ENCODE measurements around the gene RAB4B.
"Not testable (repeated sequence)": the region's sequence is repeated elsewhere in the genome, so short reads cannot be mapped to it uniquely, and the experiment has no call there.

Gene RAB4B

DNA sequence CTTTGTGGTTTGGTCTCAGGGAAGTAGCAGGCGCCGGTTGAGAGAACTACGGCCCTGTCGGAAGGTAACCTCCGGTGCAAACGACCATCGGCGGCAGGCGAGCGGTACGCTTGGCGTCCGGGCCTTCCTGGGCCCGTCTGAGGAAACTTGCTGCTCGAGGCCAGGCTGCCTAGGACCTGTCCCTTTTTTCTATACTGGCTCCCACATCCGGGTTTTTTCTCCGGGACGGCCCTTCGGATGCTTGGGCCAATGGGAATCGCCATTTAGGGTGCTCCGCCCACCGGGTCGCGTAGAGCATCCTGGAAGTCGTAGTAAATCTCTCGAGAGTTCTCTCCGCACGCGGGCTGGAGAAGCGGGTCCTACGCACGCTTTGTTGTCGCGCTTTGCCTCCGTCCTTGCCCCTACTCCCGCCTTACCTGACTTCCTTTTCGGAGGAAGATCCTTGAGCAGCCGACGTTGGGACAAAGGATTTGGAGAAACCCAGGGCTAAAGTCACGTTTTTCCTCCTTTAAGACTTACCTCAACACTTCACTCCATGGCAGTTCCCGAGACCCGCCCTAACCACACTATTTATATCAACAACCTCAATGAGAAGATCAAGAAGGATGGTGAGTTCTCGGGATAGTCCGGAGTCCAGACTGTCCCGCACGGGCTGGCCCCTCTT, 27.0 kb upstream of the RAB4B start, which contains the start of gene SNRPA:
Gene SNRPA (plus strand): TSS at position 330 of the 664 bp plus-strand sequence. CDS start 206 bp downstream, at position 536.
- peak; percentile 85 to 87 for DNase-seq (ENCODE audit: low read depth in 2 of 2)

DNA sequence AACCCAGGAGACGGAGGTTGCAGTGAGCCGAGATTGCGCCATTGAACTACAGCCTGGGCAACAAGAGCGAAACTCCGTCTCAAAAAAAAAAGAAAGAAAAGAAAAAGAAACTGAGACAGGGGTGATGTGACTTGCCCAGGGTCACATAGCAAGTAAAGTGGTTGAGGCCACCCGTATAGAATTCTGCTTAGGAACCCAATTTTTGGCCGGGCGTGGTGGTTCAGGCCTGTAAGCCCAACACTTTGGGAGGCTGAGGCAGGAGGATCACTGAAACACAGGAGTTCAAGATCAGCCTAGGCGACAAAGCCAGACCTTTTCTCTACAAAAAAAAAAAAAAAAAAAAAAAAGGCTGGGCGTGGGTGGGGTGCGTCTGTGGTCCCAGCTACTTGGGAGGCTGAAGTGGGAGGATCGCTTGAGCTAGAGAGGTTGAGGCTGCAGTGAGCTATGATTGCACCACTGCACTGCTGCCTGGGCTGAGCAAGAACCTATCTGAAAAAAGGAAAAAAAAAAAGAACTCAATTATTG, 25.7 kb upstream of the RAB4B start:
- no peak for DNase-seq (ENCODE audit: low read depth in 2 of 2)

DNA sequence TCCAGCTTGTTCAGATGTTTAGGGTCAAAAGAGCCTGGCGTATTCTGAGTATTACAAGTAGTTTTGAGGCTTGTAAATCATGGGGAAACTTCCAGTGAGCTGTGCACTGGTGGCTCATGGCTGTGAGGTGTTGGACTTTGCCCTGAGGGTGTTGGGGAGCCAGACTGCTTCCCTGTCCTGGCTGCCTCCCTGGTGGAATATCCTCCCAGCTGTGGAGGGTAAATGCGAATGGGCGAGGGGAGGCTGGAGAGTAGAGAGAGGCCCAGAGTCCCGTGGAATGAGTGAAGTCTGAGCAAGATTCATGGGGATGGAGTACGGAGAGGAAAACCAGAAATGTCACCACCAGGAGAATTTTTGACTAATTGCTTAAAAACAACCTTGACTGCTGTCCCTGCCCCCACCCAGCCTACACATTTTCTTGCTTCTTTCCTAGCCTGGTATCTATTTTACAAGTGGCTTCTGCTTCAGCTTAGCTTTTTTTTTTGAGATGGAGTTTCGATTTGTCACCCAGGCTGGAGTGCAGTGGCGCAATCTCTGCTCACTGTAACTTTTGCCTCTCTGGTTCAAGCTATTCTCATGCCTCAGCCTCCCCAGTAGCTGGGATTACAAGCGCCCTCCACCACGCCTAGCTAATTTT, 23.3 kb upstream of the RAB4B start:
- peak in 1 of 2 donors; percentile 41 for DNase-seq (ENCODE audit: low read depth in 2 of 2)

DNA sequence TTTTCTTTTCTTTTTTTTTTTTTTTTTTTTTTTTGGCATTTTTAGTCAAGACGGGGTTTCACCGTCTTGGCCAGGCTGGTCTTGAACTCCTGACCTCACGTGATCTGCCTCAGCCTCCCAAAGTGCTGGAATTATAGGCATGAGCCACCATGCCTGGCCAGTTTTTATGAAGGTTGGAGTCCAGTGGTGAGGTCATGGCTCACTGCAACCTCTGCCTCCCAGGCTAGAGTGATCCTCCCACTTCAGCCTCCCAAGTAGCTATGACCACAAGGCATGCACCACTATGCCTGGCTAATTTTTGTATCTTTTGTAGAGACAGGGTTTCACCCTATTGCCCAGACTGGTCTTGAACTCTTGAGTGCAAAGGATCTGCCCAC, 22.8 kb upstream of the RAB4B start:
- DNase-seq (ENCODE audit: low read depth in 2 of 2), result no peak

DNA sequence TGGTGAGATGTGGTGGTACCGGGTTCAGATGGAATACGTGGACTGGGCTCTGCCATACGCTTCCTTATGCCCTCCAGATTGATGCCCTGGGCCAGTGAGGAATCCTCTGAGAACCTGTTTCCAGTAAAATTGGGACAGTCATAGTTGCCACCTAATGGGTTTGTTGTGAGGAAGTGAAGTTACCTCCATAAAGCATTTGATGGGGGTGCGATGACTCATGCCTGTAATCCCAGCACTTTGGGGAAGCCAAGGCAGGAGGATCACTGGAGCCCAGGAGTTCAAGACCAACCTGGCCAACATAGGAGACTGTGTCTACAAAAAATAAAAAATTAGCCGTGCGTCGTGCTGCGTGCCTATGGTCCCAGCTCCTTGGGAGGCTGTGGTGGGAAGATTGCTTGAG, 22.3 kb upstream of the RAB4B start:
- no peak for DNase-seq (ENCODE audit: low read depth in 2 of 2)

DNA sequence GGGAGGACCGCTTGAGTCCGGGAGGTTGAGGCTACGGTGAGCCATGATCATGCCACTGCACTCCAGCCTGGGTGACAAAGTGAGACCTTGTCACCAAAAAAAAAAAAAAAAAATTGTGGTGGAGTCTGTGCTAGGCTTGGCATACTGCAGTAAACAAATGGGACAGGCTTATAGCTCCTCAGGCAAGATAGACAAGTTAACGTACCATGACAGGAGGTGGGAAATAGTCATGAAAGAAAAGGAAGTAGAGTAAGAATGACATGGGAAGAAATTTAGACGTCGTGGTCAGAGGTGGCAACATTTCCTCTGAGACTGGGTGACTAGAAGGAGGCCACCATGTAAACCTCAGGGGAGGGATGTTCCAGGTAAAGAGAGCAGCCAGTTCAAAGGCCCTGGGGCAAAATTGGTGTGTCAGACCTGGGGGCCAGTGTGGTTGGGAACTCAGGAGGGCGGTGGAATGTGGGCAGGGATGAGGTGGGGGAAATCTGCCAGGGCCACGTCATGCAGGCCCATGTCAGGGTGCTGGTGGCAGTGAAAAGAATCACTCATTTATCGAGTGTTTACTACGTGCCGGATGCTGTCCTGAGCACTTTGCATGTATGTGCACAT, 21.4 kb upstream of the RAB4B start:
- DNase-seq (ENCODE audit: low read depth in 2 of 2), result no peak

DNA sequence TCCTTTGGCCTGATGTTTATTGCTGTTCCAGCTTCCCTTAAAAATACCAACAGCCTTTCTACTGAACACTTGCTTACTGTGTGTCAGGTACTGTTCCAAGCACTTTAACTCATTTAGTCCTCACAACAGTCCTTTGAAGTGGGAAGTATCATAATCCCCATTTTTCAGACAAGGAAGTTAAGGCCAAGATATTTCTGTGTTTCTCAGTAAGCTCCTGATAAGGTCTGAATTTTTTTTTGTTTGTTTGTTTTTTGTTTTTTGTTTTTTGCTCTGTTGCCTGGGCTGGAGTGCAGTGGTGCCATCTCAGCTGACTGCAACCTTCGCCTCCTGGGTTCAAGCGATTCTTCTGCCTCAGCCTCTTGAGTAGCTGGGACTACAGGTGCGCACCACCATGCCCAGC, 19.6 kb upstream of the RAB4B start:
- DNase-seq (ENCODE audit: low read depth in 2 of 2), result no peak

DNA sequence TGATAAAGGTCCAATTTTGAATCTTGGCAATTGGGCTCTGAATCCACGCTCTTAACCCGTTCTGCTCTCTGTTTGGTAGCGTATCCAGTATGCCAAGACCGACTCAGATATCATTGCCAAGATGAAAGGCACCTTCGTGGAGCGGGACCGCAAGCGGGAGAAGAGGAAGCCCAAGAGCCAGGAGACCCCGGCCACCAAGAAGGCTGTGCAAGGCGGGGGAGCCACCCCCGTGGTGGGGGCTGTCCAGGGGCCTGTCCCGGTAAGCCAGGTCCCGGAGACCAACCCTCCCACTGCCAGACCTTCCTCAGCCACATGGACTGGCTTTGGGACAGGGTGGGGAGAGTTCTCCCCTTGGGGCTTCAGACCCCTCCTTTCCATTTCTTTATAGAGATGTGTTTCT, 18.7 kb upstream of the RAB4B start:
- DNase-seq (ENCODE audit: low read depth in 2 of 2), result no peak

DNA sequence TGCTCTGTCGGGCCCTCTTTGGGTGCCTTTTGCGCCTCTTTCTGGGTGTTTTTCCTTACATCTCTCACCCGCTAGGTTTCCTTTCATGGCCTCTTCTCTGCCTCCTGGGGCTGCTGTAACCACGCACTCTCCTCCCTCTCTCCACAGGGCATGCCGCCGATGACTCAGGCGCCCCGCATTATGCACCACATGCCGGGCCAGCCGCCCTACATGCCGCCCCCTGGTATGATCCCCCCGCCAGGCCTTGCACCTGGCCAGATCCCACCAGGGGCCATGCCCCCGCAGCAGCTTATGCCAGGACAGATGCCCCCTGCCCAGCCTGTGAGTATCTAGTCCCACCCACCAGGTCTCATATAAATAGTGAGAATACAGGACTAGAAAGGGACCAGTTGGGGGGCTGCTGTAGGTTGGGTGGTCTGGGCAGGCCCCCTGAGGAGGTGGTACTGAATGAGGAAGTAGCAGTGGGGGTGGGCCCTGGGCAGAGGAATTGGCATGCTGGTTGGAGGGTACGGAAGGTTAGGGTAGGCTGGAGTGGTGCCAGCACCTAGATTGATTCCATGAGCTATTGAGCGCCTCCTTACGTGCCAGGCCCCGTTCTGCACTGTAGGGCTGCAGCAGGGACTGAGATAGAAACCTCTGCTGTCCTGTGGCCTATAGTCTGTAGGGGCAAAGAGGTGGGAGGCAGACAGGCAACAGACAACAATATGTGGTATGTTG, 15.1 kb upstream of the RAB4B start:
- DNase-seq (ENCODE audit: low read depth in 2 of 2), result no peak

DNA sequence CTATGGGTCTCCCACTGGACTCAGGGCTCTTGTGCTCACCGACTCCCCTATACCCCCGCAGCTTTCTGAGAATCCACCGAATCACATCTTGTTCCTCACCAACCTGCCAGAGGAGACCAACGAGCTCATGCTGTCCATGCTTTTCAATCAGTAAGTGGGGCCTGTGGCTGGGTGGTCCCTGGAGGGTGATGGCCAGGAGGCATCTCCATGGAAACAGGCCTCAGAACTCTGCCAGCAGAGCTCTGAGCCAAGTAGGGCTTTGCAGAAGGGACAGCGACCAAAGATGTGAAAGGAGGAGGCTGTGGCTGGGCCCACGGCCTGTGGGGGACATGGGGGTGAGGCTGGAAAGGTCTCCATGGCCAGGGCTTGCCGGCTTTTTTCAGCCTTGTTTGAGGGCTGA, 14.5 kb upstream of the RAB4B start:
- no peak for DNase-seq (ENCODE audit: low read depth in 2 of 2)

DNA sequence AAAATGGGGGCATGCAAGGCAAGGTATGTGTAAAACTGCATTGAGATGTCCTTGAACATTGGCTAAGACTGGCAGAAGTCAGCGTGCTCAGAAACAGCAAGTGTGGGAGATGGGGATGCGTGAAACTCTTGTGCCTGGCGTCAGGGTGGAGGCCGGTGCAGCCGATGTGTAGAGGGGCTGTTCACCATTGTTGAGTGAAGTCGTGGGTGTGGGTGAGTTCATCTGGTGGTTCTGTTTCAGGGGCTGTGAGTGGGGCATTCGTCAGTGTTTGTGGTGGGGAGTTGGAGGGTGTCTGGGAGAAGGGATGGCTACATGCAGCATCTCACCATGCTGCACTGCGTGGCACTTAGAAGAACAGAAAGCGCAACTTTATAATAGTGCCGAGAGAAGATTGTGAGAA, 14.1 kb upstream of the RAB4B start:
- DNase-seq (ENCODE audit: low read depth in 2 of 2), result no peak

DNA sequence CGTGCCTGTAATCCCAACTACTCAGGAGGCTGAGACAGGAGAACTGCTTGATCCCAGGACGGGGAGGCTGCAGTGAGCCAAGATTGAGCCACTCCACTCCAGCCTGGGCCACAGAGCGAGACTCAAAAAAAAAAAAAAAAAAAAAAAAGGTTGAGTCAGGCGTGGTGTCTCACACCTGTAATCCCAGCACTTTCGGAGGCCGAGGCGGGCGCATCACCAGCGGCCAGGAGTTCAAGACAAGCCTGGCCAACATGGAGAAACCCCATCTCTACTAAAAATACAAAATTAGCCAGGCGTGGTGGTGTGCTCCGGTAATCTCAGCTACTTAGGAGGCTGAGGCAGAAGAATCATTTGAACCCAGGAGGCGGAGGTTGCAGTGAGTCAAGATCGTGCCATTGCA, 11.7 kb upstream of the RAB4B start:
- DNase-seq (ENCODE audit: low read depth in 2 of 2), result not testable (repeated sequence)

DNA sequence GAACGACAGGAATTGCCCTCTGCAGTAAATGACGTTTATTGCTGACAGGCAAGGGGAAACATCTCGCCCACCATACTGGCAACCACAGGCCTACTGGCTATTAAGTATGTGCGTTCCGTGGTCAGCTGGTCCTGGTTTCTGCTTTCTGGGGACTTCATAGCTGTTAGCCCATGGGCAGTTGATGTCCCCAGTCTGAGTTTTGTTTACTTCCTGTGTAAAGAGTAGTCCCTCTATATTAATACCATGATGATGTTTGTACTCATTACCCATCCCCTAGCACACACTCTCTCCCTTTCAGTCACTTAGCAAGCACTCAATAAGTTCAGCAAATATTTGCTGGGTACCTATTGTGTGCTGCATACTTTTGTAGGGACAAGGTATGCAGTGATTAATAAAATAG, 9.2 kb upstream of the RAB4B start:
- no peak for DNase-seq (ENCODE audit: low read depth in 2 of 2)

DNA sequence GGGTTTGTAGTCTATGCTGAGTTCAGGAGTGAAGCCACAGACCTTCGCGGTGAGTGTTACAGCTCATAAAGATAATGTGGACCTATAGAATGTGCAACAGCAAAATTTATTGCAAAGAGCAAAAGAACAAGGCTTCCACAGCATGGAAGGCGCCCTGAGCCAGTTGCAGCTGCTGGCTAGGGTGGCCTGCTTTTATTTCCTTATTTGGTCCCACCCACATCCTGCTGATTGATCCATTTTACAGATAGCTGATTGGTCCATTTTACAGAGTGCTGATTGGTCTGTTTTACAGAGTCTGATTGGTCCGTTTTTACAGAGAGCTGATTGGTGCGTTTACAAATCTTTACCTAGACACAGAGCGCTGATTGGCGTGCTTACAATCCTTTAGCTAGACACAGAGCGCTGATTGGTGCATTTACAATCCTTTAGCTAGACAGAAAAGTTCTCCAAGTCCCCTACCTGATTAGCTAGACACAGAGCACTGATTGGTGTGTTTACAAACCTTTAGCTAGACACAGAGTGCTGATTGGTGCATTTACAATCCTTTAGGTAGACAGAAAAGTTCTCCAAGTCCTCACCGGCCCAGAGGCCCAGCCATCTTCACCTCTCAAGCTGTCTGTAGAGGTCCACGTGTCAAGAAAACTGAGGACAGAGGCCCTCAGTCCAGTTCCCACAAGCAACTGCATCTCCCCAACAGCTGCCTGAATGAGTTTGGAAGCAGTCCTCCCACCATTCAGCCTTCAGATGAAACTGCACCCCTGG, 6.8 kb upstream of the RAB4B start:
- DNase-seq (ENCODE audit: low read depth in 2 of 2), result not testable (repeated sequence)

DNA sequence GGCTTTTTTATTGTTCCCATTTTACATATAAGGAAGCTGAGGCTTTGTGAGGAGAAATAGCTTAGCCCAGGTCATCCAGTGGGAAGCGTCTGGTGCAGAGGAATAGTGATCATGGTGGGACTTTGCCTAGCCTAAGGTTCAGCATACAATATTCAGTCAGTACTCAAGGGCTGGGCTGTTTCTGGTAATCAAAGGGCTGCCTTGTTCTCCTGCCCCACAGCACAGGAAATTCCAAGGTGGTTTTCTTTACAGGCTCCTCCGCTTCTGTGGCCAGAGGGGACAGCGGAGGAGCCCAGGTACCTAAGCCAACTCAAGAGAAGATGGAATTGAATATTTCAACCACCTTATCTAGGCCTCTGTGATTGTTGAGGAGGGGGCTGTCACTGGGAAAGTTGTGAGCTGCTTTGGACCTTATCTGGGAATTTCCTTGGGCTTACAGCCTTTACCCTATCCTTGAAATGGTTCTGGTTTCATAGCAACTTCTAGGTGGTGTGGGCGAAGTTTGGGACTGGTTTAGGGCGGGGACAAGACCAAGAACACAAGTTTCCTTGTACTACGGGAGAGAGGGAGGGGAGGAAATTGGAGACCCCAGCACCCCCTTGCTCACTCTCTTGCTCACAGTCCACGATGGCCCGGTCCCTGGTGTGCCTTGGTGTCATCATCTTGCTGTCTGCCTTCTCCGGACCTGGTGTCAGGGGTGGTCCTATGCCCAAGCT, 3.0 kb upstream of the RAB4B start, which contains the start of gene MIA:
Gene MIA (plus strand): TSS at position 606 of the 716 bp plus-strand sequence. CDS start 22 bp downstream, at position 628.
- no peak for DNase-seq (ENCODE audit: low read depth in 2 of 2)

DNA sequence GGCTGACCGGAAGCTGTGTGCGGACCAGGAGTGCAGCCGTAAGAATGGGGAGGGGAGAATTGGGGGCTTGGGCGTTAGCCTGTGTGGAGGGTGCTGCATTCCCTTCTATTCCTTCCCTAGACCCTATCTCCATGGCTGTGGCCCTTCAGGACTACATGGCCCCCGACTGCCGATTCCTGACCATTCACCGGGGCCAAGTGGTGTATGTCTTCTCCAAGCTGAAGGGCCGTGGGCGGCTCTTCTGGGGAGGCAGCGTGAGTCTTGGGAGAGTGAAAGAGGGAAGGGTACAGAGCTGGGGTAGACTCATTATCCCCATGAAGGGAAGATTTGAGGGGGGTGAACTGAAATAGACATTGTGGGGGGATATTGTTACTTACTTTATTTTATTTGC, 2.4 kb upstream of the RAB4B start:
- DNase-seq (ENCODE audit: low read depth in 2 of 2), result no peak

DNA sequence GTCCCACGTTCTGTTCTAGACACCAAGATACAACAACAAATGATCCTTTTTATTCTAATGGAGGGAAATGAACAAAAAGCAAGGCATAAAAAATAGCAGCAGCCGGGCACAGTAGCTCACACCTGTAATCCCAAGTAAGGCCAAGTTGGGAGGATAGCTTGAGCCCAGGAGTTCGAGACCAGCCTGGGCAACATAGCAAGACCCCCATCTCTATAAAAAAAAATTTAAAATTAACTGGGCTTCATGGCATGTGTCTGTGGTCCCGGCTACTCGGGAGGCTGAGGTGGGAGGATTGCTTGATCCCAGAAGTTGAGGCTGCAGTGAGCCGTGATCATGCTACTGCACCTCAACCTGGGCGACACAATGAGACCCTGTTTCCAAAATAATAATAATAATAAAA, 1.7 kb upstream of the RAB4B start:
- no peak for DNase-seq (ENCODE audit: low read depth in 2 of 2)

DNA sequence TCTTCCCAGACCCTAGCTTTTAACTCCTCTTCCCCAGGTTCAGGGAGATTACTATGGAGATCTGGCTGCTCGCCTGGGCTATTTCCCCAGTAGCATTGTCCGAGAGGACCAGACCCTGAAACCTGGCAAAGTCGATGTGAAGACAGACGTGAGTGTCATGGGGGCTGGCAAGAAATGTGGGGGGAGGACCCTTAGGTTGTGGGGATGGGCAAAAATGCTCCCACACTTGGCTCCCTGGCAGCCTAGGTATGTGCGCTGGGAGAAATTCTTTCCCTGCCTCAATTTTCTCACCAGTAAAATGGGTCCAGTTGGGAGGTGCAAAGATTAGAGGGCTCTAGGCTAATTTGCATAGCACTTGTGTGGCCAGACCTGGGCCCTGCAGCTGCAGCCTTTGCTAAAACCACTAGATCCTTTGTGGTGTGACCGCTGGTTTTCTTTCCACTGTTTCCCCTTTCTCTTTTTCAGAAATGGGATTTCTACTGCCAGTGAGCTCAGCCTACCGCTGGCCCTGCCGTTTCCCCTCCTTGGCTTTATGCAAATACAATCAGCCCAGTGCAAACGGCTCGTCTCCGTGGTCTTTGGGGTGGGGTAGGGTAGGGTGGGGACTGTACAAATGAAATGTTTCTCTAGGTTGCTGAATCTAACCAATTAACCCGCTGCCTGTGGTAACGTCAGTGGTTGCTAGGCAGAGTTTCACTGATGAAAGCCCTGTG, 959 bp upstream of the RAB4B start:
- DNase-seq (ENCODE audit: low read depth in 2 of 2), result peak; percentile 66 to 73

DNA sequence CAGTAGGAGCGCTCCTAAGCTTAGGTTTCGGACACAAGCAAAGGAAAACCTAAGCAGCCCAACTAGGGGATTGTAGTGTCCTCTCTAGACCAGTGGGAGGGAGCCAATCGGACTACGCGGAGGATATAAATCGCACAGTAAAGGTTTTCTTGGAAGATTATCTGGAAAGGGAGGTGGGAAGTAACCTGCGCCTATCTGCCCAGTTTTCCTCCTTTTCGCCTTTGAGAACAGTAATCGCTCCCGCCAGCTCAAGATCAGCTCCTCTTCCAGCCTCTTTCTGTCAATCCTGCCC, 456 bp upstream of the RAB4B start:
- no peak for DNase-seq (ENCODE audit: low read depth in 2 of 2)

DNA sequence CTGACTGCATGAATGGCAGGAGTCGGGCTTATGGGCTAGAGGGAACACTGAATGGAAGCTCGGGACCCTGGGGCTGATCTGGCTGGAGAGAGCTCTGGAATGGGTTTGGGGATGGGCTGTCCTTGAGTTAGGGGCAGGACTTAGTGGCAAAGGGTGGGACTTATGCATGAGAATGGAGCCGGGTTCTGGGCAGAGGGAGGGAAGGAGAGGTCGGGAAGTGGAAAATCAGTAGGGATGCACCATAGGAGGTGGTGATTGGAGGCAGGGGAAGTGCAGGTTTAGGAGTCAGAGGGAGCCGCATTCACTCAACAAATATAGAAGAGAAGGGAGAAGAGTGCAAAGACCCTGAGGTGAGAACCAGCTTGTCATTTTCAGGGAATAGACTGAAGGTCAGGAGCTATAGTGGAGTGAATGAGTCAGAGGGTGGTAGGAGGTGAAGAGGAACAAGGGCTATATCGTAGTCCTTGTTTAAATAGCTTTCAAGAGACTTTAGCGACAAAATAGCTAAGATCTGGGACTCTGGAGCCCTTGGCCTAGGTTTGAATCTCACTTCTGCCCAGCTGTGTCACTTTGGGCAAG, 748 bp downstream of the RAB4B start:
- DNase-seq (ENCODE audit: low read depth in 2 of 2), result no peak
